OCI-LY7 (cell line): Measurements from ENCODE around the gene BMP2. TPM values are rescaled to one million over a fixed set of nuclear protein-coding genes. Genes with fewer than 3 reads are reported as not detected.
A peak's percentile ranks its signal among the peaks of the same experiment; 100 is the strongest.

ENCODE experiments used
- BruUV-seq: library from RNA; stranded (reverse); fragments of 400-500 nt; replicated peaks from 2 replicates; lab custom pipeline; 2021; lab: Mats Ljungman, UMichigan
- CTCF ChIA-PET: fragments of 300-600 bp; sonication (Branson Sonifier 250); formaldehyde crosslinking; loops from one replicate; lab custom pipeline; 2022; ENCODE audit warnings: antibody characterized with exemption; ENCODE audit not compliant: unreplicated experiment; lab: Charles Lee
- POLR2A ChIA-PET: fragments of 300-600 bp; sonication (Branson Sonifier 250); formaldehyde crosslinking; loops from one replicate; lab custom pipeline; 2022; ENCODE audit warnings: antibody characterized with exemption; lab: Charles Lee
- DNase-seq: peaks from one replicate; pipeline ENCODE4 v3.0.0-alpha.2; 2015; ENCODE audit warnings: low spot score
- H2AFZ ChIP-seq: fragments of 200-600 bp; sonication (generic), shearing (Covaris generic); 2 replicates; pipeline ENCODE4 v1.6.1; 2014; ENCODE audit warnings: mild to moderate bottlenecking, antibody characterized with exemption, low read length, moderate library complexity
- H3K27ac ChIP-seq: fragments of 200-600 bp; sonication (generic); 2 replicates; pipeline ENCODE4 v1.5.1; 2014; ENCODE audit warnings: mixed run types, low read depth, mild to moderate bottlenecking, moderate library complexity, low read length, inconsistent platforms; ENCODE audit not compliant: poor library complexity, severe bottlenecking
- H3K36me3 ChIP-seq: fragments of 200-600 bp; sonication (generic); 2 replicates; pipeline ENCODE4 v1.6.1; 2014; ENCODE audit warnings: mild to moderate bottlenecking, antibody characterized with exemption, low read length, moderate library complexity, mixed read lengths; ENCODE audit not compliant: insufficient read depth
- H3K4me1 ChIP-seq: fragments of 200-600 bp; sonication (generic); 2 replicates; pipeline ENCODE4 v1.5.1; 2014; ENCODE audit warnings: mild to moderate bottlenecking, low read length; ENCODE audit not compliant: insufficient read depth, poor library complexity, severe bottlenecking
- H3K4me2 ChIP-seq: fragments of 200-600 bp; sonication (generic); 2 replicates; pipeline ENCODE4 v1.6.1; 2014; ENCODE audit warnings: mild to moderate bottlenecking, low read length
- H3K4me3 ChIP-seq: fragments of 200-600 bp; sonication (generic); 2 replicates; pipeline ENCODE4 v1.5.1; 2014; ENCODE audit warnings: mild to moderate bottlenecking, low read depth, low read length; ENCODE audit not compliant: poor library complexity, severe bottlenecking
- H3K79me2 ChIP-seq: fragments of 200-600 bp; sonication (generic); 2 replicates; pipeline ENCODE4 v1.6.1; 2016; ENCODE audit warnings: low read depth, mild to moderate bottlenecking, low read length, moderate library complexity, mixed read lengths; ENCODE audit not compliant: insufficient read depth
- H3K9me2 ChIP-seq: fragments of 200-600 bp; sonication (generic); 2 replicates; pipeline ENCODE4 v1.6.1; 2016; ENCODE audit warnings: mild to moderate bottlenecking, low read length, mixed read lengths; ENCODE audit not compliant: insufficient read depth
- H3K9me3 ChIP-seq: fragments of 200-600 bp; sonication (generic); 2 replicates; pipeline ENCODE4 v1.6.1; 2014; ENCODE audit warnings: mild to moderate bottlenecking, mixed run types, low read length, mixed read lengths
- H4K20me1 ChIP-seq: fragments of 200-600 bp; sonication (generic); 2 replicates; pipeline ENCODE4 v1.6.1; 2014; ENCODE audit warnings: mild to moderate bottlenecking, antibody characterized with exemption, low read length, moderate library complexity, mixed read lengths; ENCODE audit not compliant: insufficient read depth
- EZH2phosphoT487 ChIP-seq: fragments of 200-600 bp; sonication (generic); IDR thresholded peaks from 2 replicates; pipeline ENCODE4 v1.6.1; 2018; ENCODE audit warnings: low read depth, borderline replicate concordance, mild to moderate bottlenecking, mixed run types, antibody characterized with exemption, low read length, moderate library complexity, mixed read lengths
- intact Hi-C: fragments of 100-400 bp; cut with micrococcal nuclease; formaldehyde crosslinking; loops from one replicate; pipeline ENCODE4 v1.10.0; 2022; ENCODE audit not compliant: unreplicated experiment
- total RNA-seq, 2 experiments: library from RNA; depleted of rRNA in 1 of 2; stranded (reverse); fragments of >200 nt in 1 of 2; shearing (Covaris generic) in 1 of 2; gene quantifications; 2 replicates each; pipeline ENCODE4 v1.2.3, GENCODE V29; 2014 to 2022
- TF ChIP-seq, protein P1 (sequence below): fragments of 200-600 bp; sonication (generic); conservative IDR thresholded peaks from 2 replicates; pipeline ENCODE4 v1.5.1; 2014; ENCODE audit warnings: mild to moderate bottlenecking, antibody characterized with exemption, low read length, moderate library complexity, mixed read lengths

The BMP2 gene
- total RNA-seq, 2 experiments from 2014 or later: not detected

DNA sequence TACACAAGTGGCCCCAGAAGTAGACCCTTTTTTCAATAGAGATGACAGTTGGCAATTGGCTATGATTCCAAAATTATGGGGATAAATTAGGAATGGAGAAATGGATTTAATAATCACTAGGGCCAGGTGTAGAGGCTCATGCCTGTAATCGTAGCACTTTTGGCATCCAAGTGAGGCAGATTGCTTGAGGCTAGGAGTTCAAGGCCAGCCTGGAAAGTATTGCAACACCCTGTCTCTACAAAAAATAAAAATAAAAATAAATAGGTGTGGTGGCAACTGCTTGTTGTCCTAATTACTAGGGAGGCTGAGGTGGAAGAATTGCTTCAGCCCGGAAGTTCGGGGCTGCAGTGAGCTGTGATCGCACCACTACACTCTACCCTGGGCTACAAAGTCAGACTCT is 60.0 kb downstream of the BMP2 start:
- H3K9me2 ChIP-seq: no peaks in the 10 kb centered on the region
- no peak overlapping the region for H3K4me3 ChIP-seq
- DNase-seq: no peak
- H2AFZ ChIP-seq: no peak overlapping the region
- no peaks in the 10 kb centered on the region for H3K36me3 ChIP-seq
- no peaks in the 10 kb centered on the region for H3K4me1 ChIP-seq
- no peaks in the 10 kb centered on the region for H3K9me3 ChIP-seq
- no peak overlapping the region for H3K27ac ChIP-seq
- no TSS peak for BruUV-seq
- intact Hi-C loops: no loop called here
- H4K20me1 ChIP-seq: no peaks in the 10 kb centered on the region
- no peak for TF ChIP-seq EZH2phosphoT487
- TF ChIP-seq, protein P1, sequence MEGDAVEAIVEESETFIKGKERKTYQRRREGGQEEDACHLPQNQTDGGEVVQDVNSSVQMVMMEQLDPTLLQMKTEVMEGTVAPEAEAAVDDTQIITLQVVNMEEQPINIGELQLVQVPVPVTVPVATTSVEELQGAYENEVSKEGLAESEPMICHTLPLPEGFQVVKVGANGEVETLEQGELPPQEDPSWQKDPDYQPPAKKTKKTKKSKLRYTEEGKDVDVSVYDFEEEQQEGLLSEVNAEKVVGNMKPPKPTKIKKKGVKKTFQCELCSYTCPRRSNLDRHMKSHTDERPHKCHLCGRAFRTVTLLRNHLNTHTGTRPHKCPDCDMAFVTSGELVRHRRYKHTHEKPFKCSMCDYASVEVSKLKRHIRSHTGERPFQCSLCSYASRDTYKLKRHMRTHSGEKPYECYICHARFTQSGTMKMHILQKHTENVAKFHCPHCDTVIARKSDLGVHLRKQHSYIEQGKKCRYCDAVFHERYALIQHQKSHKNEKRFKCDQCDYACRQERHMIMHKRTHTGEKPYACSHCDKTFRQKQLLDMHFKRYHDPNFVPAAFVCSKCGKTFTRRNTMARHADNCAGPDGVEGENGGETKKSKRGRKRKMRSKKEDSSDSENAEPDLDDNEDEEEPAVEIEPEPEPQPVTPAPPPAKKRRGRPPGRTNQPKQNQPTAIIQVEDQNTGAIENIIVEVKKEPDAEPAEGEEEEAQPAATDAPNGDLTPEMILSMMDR: no peak
- no peak overlapping the region for H3K4me2 ChIP-seq
- ChIA-PET POLR2A (interaction anchor here (0.9 kb wide), 1 partner anchor 9 kb away, joined by 4 read pairs; no protein-coding TSS in a partner anchor), CTCF (no interaction called here)
- H3K79me2 ChIP-seq: no peaks in the 10 kb centered on the region

DNA sequence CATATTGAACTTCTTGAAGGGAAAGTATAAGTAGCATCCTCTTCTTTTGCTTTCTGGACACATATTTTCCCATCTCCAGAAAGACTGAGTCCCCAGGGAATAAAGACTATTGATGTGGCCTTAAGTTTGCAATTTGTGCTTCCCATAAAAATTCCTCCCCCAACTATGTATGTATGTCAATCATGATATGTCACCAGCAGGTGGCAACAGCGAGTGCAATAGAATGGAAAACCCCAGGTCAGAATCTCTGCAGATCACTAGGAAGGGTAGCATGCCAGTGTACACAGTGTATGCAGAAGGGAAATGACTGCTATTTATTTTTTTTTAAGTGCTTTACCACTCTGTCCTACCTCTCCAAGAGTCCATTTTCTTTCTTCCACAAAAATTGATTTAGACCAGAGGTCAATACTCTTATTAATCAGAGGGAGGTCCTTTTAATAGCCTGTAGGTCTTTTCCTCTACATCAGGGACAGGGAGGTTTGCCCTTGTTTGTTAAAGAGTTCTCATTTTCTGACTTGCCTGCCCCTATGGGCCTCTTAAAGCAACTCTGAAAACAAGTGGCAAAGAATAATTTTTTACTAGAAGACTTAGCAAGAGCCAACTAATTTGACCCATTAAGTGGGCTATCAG is 61.4 kb downstream of the BMP2 start:
- H3K9me2 ChIP-seq: no peaks in the 10 kb centered on the region
- no peak overlapping the region for H3K4me2 ChIP-seq
- no peak for TF ChIP-seq EZH2phosphoT487
- TF ChIP-seq, protein P1: peak; percentile 82
- H4K20me1 ChIP-seq: no peaks in the 10 kb centered on the region
- no peaks in the 10 kb centered on the region for H3K4me1 ChIP-seq
- no peaks in the 10 kb centered on the region for H3K9me3 ChIP-seq
- ChIA-PET POLR2A (no interaction called here), CTCF (no interaction called here)
- BruUV-seq: no TSS peak
- H3K27ac ChIP-seq: no peak overlapping the region
- no peak overlapping the region for H2AFZ ChIP-seq
- DNase-seq: peak; percentile 65
- intact Hi-C loops: no loop called here
- H3K79me2 ChIP-seq: no peaks in the 10 kb centered on the region
- no peaks in the 10 kb centered on the region for H3K36me3 ChIP-seq
- H3K4me3 ChIP-seq: no peak overlapping the region

DNA sequence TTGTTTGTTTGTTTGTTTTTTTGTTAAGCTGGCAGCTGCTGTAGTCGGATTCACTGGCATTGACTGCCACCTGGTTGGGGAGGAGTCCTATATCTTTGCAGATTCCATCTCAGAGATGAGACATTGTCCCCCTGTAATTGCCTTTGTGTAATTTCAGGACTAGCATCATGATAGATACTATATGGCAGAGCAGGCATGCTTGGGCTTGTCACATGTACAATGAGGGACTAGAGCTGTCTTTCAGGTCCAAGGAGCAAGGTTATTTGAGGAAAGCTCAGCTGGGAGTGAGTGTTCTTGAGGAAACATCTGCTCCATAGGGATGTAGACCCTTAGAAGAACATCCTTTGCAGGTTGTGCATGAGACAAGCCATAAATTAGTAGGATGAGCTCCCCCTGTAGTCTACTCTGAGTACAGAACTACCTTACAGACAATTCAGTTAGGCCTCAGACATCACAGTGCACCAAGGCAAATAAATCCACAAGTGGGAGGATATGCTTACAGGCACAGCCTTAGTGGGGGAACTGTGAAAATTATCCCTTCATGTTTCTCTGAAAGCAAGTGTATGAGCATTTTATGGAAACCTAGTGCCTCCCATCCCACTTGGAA is 62.1 kb downstream of the BMP2 start:
- ChIA-PET POLR2A (interaction anchor here (0.6 kb wide), 1 partner anchor 69 kb away, joined by 3 read pairs; no protein-coding TSS in a partner anchor), CTCF (no interaction called here)
- no peaks in the 10 kb centered on the region for H3K36me3 ChIP-seq
- no peaks in the 10 kb centered on the region for H3K79me2 ChIP-seq
- H4K20me1 ChIP-seq: no peaks in the 10 kb centered on the region
- no peak overlapping the region for H3K27ac ChIP-seq
- no peak overlapping the region for H3K4me3 ChIP-seq
- TF ChIP-seq, protein P1: no peak
- TF ChIP-seq EZH2phosphoT487: no peak
- H3K9me2 ChIP-seq: no peaks in the 10 kb centered on the region
- BruUV-seq: no TSS peak
- H3K4me1 ChIP-seq: no peaks in the 10 kb centered on the region
- intact Hi-C loops: loop anchor here (5.0 kb wide), 1 partner anchor 1033 kb away; no protein-coding TSS in a partner anchor
- no peaks in the 10 kb centered on the region for H3K9me3 ChIP-seq
- H3K4me2 ChIP-seq: no peak overlapping the region
- DNase-seq: no peak
- H2AFZ ChIP-seq: no peak overlapping the region
